GM06990 (cell line): Measurements from ENCODE around the gene AHNAK.

Experiments used
- DNase-seq: peaks from one replicate; pipeline ENCODE4 v3.0.0-alpha.2; 2011; ENCODE audit not compliant: insufficient read length; ENCODE audit errors: extremely low read depth
- H3K27me3 ChIP-seq: replicated peaks from 2 replicates; pipeline ENCODE4 v1.6.0; 2011; ENCODE audit warnings: low read length; ENCODE audit not compliant: control insufficient read depth, insufficient read depth
- H3K36me3 ChIP-seq: 2 replicates; pipeline ENCODE4 v1.5.1; 2011; ENCODE audit warnings: low read length; ENCODE audit not compliant: control insufficient read depth, insufficient read depth
- H3K4me3 ChIP-seq: replicated peaks from 2 replicates; pipeline ENCODE4 v1.5.1; 2011; ENCODE audit warnings: low read depth, mild to moderate bottlenecking, control low read depth, low read length
- CTCF ChIP-seq: IDR thresholded peaks from 2 replicates; pipeline ENCODE4 v1.5.1; 2011; ENCODE audit warnings: low read length, control low read depth, mild to moderate bottlenecking, inconsistent platforms; ENCODE audit not compliant: insufficient read depth, poor library complexity, severe bottlenecking

Gene AHNAK

GRCh38 chr11:62546244-62546928 is at the start of gene AHNAK:
TSS of gene AHNAK (minus strand) at chr11:62546806. CDS start at chr11:62536098, 10,708 bp downstream.
- no peak for TF ChIP-seq CTCF
- no peaks in the 10 kb centered on the region for H3K36me3 ChIP-seq
- peak; percentile 63 for DNase-seq
- peak within 1 kb of the TSS; percentile 70 for H3K4me3 ChIP-seq
- H3K27me3 ChIP-seq: no peaks in the 10 kb centered on the region

DNA sequence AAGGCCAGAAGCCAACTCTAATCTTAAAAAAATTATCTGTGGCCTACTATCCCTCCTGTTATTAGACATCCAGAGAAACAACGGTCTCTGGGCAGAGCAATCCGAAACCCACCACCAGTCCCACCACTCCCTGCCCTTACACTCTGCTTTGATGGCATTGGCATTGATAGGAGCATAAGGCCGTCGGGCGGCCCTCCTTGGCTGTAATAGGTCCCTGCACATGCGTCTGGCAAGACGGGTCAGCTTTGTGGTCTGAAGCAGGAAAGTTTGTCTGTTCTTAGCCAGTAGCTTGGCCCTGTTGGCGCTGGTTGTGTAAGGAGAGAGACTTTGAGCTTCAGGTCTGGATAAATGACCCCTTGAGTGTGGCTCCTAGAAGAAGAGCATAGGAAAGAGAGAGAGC is 48.5 kb upstream of the AHNAK start:
- no peak overlapping the region for H3K4me3 ChIP-seq
- H3K36me3 ChIP-seq: peaks cover 43% of the 10 kb centered on the region
- TF ChIP-seq CTCF: no peak
- no peak for DNase-seq
- no peaks in the 10 kb centered on the region for H3K27me3 ChIP-seq

DNA sequence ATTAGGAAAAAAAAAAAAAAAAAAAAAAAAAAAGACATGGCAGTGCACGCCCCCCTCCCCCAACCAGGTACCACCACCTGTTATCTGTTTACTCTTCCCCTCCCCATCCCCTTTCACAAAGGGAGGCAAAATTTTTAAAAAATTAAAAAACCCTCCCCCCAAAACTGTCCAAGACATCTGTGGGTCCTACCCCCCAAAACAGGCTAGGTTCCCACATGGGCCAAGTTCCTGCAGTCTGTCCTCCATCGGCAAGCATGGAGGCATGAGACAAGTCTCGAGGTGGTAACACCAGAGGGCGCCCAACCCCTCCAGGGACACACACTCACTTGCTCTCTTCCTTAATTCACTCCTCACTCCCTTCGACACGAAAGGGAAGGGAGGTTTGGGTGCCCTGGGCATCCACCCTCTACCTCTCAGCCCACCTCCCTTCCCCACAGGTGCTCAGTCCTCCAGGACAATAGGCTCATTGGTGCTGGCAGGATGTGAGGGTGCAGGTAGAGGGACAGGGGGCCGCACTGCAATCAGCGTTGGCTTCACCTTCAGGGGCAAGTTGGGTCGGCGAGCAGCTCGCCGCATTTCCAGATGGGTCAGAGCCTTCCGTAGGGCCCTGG is 46.9 kb upstream of the AHNAK start:
- peak; percentile 45 for DNase-seq

GRCh38 chr11:62592989-62593421 is 46.4 kb upstream of the AHNAK start:
- peaks cover 41% of the 10 kb centered on the region for H3K36me3 ChIP-seq

More for the DNA sequence above, 46.9 kb upstream of the AHNAK start:
- peak; percentile 69 for TF ChIP-seq CTCF
- Histone ChIP-seq H3K27me3 (no peaks in the 10 kb centered on the region), H3K4me3 (no peak overlapping the region), H3K36me3 (peaks cover 45% of the 10 kb centered on the region)

DNA sequence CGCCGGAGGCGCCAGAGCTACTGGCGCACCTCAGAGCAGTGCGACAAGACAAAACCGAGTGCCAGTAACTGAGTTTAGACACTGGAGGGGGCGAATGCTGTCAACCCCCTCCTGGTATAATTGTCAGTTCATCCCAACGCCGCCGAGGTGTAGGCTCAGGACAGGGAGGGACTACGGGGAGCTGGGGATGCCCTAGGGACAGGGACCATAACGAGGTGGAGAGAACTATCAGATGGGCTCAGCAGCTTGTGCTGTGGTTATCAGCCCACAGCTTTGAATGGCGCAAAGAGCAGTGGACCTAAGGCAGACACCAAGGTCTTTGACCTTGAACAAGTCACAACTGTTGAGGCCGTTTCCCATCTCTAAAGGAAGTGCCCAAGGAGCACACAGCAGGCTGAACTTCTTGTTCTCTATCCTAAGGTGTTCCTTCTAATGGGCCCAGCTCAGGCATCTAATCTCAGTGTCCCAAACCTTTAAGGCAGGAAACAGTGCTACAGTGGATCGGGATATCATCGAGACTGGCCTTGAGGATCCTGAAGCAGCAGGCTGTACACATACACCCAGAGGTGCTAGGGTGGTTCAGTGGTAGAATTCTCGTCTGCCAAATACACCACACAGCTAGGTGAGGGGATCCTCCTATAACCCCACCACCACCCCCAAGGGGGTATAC is 45.7 kb upstream of the AHNAK start:
- Histone ChIP-seq H3K36me3 (peaks cover 37% of the 10 kb centered on the region), H3K4me3 (peak overlapping the region; percentile 55), H3K27me3 (no peaks in the 10 kb centered on the region)
- DNase-seq: no peak
- no peak for TF ChIP-seq CTCF

More at GRCh38 chr11:62592989-62593421, 46.4 kb upstream of the AHNAK start:
- H3K4me3 ChIP-seq: no peak overlapping the region
- H3K27me3 ChIP-seq: no peaks in the 10 kb centered on the region
- no peak for DNase-seq
- TF ChIP-seq CTCF: no peak
